Upper lobe of left lung (tissue), 4 donors: ENCODE data around the gene PARVB.

ENCODE experiments used
- EP300 ChIP-seq, 4 donors: sonication (generic); formaldehyde crosslinking; IDR thresholded peaks; one replicate each; pipeline ENCODE4 v1.5.1; 2017; ENCODE audit warnings: antibody characterized with exemption in 4 of 4, control low read depth in 2 of 4
- POLR2A ChIP-seq, 4 donors: fragments of 450-650 bp; IDR thresholded peaks; one replicate each; pipeline ENCODE4 v1.5.1; 2016 to 2017; ENCODE audit warnings: antibody characterized with exemption in 4 of 4, mild to moderate bottlenecking in 2 of 4
- POLR2AphosphoS5 ChIP-seq, 2 donors: sonication (generic); formaldehyde crosslinking; IDR thresholded peaks; one replicate each; pipeline ENCODE4 v1.5.1; 2017; ENCODE audit warnings: antibody characterized with exemption in 2 of 2
- TF ChIP-seq, protein P1 (sequence below), 6 experiments: fragments of 450-650 bp in 4 of 6; fragments of 200-600 bp in 2 of 6; sonication (generic) in 2 of 6; IDR thresholded peaks; one replicate each; pipeline ENCODE4 v1.5.1; 2016 to 2019; ENCODE audit warnings: antibody characterized with exemption in 6 of 6

DNA sequence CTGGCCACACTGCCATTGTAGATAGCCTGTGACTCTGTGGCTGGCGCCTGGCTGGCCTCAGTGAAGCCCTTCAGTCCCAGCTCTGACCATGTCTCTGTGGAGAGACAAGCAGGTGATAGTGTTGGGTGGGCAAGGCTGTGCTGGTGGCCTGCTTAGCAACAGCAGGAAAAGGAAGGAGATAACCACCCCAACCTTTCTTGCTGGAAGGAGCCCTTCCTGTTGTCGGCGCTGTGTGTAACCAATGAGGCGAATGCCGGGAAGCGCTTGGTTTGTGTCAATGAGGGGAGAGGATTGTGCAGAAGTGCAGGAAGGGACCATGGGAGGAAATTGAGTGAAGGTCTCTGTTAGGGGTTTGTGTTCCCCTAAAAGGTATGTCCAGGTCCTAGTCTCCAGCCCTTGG lies 27.3 kb downstream of the PARVB start:
- TF ChIP-seq, protein P1, sequence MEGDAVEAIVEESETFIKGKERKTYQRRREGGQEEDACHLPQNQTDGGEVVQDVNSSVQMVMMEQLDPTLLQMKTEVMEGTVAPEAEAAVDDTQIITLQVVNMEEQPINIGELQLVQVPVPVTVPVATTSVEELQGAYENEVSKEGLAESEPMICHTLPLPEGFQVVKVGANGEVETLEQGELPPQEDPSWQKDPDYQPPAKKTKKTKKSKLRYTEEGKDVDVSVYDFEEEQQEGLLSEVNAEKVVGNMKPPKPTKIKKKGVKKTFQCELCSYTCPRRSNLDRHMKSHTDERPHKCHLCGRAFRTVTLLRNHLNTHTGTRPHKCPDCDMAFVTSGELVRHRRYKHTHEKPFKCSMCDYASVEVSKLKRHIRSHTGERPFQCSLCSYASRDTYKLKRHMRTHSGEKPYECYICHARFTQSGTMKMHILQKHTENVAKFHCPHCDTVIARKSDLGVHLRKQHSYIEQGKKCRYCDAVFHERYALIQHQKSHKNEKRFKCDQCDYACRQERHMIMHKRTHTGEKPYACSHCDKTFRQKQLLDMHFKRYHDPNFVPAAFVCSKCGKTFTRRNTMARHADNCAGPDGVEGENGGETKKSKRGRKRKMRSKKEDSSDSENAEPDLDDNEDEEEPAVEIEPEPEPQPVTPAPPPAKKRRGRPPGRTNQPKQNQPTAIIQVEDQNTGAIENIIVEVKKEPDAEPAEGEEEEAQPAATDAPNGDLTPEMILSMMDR (IDR thresholded peaks at IDR 0.05), result no peak
- TF ChIP-seq POLR2AphosphoS5 (IDR thresholded peaks at IDR 0.05), result peak in 1 of 2 donors; percentile 19
- no peak for TF ChIP-seq POLR2A (IDR thresholded peaks at IDR 0.05)
- TF ChIP-seq EP300 (IDR thresholded peaks at IDR 0.05), result no peak
